ENCODE measurements around the gene ADCYAP1R1. TPM values are rescaled to one million over a fixed set of nuclear protein-coding genes. Genes with fewer than 3 reads are reported as not detected.

The ADCYAP1R1 gene
- polyA plus RNA-seq, 1 donor from 2014 or later: 8.6 TPM

DNA sequence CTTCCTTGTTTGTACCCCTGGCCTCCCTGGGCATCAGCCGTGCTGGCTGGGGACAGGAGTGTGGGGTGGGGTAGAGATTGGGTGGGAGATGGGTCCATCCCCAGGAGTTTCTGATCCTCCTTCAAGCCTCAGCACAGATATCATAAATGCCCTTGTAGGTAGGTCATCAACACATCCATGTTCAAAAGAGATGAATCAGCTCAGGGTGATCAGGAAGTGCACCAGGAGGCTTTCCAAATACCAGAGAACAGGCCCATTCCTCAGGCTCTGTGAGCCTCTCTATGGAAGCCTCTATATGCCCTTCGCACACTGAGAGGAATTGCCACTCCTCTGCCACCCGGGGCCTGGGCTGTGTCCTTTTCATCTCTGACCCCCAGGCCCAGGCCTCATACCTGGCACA, 31.9 kb upstream of the ADCYAP1R1 start:
- TF ChIP-seq SMC3 (conservative IDR thresholded peaks at IDR 0.05; ENCODE audit: poor library complexity) (no peak), MXI1 (conservative IDR thresholded peaks at IDR 0.05; ENCODE audit: poor library complexity, severe bottlenecking) (no peak), RAD21 (conservative IDR thresholded peaks at IDR 0.05) (no peak), POLR2AphosphoS5 (IDR thresholded peaks at IDR 0.05) (no peak), EZH2 (IDR thresholded peaks at IDR 0.05; ENCODE audit: borderline replicate concordance, insufficient read depth, low read length, poor library complexity, severe bottlenecking) (no peak), EP300 (conservative IDR thresholded peaks at IDR 0.05; ENCODE audit: poor library complexity, severe bottlenecking) (no peak), TAF1 (IDR thresholded peaks at IDR 0.05; ENCODE audit: low read depth) (no peak)
- TF ChIP-seq, protein P1, sequence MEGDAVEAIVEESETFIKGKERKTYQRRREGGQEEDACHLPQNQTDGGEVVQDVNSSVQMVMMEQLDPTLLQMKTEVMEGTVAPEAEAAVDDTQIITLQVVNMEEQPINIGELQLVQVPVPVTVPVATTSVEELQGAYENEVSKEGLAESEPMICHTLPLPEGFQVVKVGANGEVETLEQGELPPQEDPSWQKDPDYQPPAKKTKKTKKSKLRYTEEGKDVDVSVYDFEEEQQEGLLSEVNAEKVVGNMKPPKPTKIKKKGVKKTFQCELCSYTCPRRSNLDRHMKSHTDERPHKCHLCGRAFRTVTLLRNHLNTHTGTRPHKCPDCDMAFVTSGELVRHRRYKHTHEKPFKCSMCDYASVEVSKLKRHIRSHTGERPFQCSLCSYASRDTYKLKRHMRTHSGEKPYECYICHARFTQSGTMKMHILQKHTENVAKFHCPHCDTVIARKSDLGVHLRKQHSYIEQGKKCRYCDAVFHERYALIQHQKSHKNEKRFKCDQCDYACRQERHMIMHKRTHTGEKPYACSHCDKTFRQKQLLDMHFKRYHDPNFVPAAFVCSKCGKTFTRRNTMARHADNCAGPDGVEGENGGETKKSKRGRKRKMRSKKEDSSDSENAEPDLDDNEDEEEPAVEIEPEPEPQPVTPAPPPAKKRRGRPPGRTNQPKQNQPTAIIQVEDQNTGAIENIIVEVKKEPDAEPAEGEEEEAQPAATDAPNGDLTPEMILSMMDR (IDR thresholded peaks at IDR 0.05; ENCODE audit: poor library complexity, severe bottlenecking): no peak
- TF ChIP-seq, protein P2, sequence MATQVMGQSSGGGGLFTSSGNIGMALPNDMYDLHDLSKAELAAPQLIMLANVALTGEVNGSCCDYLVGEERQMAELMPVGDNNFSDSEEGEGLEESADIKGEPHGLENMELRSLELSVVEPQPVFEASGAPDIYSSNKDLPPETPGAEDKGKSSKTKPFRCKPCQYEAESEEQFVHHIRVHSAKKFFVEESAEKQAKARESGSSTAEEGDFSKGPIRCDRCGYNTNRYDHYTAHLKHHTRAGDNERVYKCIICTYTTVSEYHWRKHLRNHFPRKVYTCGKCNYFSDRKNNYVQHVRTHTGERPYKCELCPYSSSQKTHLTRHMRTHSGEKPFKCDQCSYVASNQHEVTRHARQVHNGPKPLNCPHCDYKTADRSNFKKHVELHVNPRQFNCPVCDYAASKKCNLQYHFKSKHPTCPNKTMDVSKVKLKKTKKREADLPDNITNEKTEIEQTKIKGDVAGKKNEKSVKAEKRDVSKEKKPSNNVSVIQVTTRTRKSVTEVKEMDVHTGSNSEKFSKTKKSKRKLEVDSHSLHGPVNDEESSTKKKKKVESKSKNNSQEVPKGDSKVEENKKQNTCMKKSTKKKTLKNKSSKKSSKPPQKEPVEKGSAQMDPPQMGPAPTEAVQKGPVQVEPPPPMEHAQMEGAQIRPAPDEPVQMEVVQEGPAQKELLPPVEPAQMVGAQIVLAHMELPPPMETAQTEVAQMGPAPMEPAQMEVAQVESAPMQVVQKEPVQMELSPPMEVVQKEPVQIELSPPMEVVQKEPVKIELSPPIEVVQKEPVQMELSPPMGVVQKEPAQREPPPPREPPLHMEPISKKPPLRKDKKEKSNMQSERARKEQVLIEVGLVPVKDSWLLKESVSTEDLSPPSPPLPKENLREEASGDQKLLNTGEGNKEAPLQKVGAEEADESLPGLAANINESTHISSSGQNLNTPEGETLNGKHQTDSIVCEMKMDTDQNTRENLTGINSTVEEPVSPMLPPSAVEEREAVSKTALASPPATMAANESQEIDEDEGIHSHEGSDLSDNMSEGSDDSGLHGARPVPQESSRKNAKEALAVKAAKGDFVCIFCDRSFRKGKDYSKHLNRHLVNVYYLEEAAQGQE (IDR thresholded peaks at IDR 0.05; ENCODE audit: borderline replicate concordance): no peak
- no peaks in the 10 kb centered on the region for H3K9me3 ChIP-seq (ENCODE audit: low read length)
- no peak overlapping the region for H3K9ac ChIP-seq (ENCODE audit: low read length)
- no peak overlapping the region for H3K27ac ChIP-seq (ENCODE audit: low read length)
- H4K20me1 ChIP-seq (ENCODE audit: insufficient read depth): no peaks in the 10 kb centered on the region
- H3K9me2 ChIP-seq (ENCODE audit: insufficient read depth, low read length): no peaks in the 10 kb centered on the region
- no peak overlapping the region for H2AFZ ChIP-seq (ENCODE audit: low read depth, low read length)
- H3F3A ChIP-seq (ENCODE audit: insufficient read depth, low read length, poor library complexity, severe bottlenecking): no peaks in the 10 kb centered on the region
- H3K4me2 ChIP-seq (ENCODE audit: low read length): no peak overlapping the region
- H3K36me3 ChIP-seq (ENCODE audit: insufficient read depth, low read length): no peaks in the 10 kb centered on the region
- no peaks in the 10 kb centered on the region for H3K79me2 ChIP-seq (replicated peaks; ENCODE audit: insufficient read depth, low read length)
- no peak overlapping the region for H3K4me3 ChIP-seq (ENCODE audit: low read length)
- H3K27me3 ChIP-seq (ENCODE audit: insufficient read depth, low read depth, low read length): no peaks in the 10 kb centered on the region

DNA sequence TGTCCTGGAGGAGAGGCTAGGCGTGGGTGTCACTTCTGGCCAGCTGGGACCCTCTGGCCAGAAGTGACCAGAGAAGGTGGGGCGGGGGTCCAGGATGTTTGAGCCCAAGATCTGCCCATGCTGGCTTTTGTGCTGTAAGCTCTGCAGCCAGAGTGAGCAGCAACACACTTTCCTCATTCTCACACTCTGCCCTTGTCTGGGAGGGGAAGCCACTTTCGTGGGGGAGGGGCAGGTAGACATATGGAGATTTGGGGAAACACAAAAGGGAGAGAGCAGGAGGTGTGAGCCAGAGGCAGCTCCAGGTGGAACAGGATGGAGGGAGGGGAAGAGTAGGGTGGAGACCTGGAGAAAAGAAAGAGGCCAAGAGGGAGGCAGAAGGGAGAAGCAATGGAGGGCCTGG, 31.5 kb upstream of the ADCYAP1R1 start:
- H3K27ac ChIP-seq (ENCODE audit: low read length): no peak overlapping the region
- no peak overlapping the region for H3K9ac ChIP-seq (ENCODE audit: low read length)
- no peaks in the 10 kb centered on the region for H3K9me2 ChIP-seq (ENCODE audit: insufficient read depth, low read length)
- TF ChIP-seq MXI1 (conservative IDR thresholded peaks at IDR 0.05; ENCODE audit: poor library complexity, severe bottlenecking) (no peak), SMC3 (conservative IDR thresholded peaks at IDR 0.05; ENCODE audit: poor library complexity) (no peak), POLR2AphosphoS5 (IDR thresholded peaks at IDR 0.05) (no peak), TAF1 (IDR thresholded peaks at IDR 0.05; ENCODE audit: low read depth) (no peak)
- no peaks in the 10 kb centered on the region for H3K36me3 ChIP-seq (ENCODE audit: insufficient read depth, low read length)
- H3F3A ChIP-seq (ENCODE audit: insufficient read depth, low read length, poor library complexity, severe bottlenecking): no peaks in the 10 kb centered on the region
- no peak overlapping the region for H3K4me3 ChIP-seq (ENCODE audit: low read length)
- H4K20me1 ChIP-seq (ENCODE audit: insufficient read depth): no peaks in the 10 kb centered on the region
- no peaks in the 10 kb centered on the region for H3K27me3 ChIP-seq (ENCODE audit: insufficient read depth, low read depth, low read length)
- H3K79me2 ChIP-seq (replicated peaks; ENCODE audit: insufficient read depth, low read length): no peaks in the 10 kb centered on the region
- H3K4me2 ChIP-seq (ENCODE audit: low read length): no peak overlapping the region
- no peaks in the 10 kb centered on the region for H3K9me3 ChIP-seq (ENCODE audit: low read length)
- no peak overlapping the region for H2AFZ ChIP-seq (ENCODE audit: low read depth, low read length)

All from neural cell (in vitro differentiated cells).